Heart right ventricle (tissue), 16 donors: ENCODE results near the gene NXPH1. TPM values are rescaled to one million over a fixed set of nuclear protein-coding genes. Genes with fewer than 3 reads are reported as not detected.

Experiments
- ATAC-seq, 8 donors: fragments of 200-7000 bp; cut with Tn5 transposase; one replicate each; pipeline ENCODE4 v1.9.1; 2020; ENCODE audit warnings: mild to moderate bottlenecking in 8 of 8, moderate library complexity in 8 of 8, moderate number of reproducible peaks in 1 of 8
- DNase-seq, 2 donors: peaks; one replicate each; pipeline ENCODE4 v3.0.0-alpha.2; 2020
- H3K27ac ChIP-seq, 10 donors: fragments of 200-600 bp; sonication (generic) in 2 of 10; one replicate each; pipeline versions ENCODE4 v1.5.0 to v1.8.0; 2020 to 2022; ENCODE audit warnings: mild to moderate bottlenecking in 3 of 10
- H3K27me3 ChIP-seq, 7 donors: fragments of 200-600 bp; one replicate each; pipeline ENCODE4 v1.8.0; 2021 to 2022; ENCODE audit warnings: mild to moderate bottlenecking in 2 of 7
- H3K36me3 ChIP-seq, 9 donors: fragments of 200-600 bp; sonication (generic) in 1 of 9; one replicate each; pipeline versions ENCODE4 v1.5.0 to v1.8.0; 2020 to 2022; ENCODE audit warnings: mild to moderate bottlenecking in 2 of 9
- H3K4me1 ChIP-seq, 9 donors: fragments of 200-600 bp; sonication (generic) in 1 of 9; one replicate each; pipeline versions ENCODE4 v1.5.0 to v1.8.0; 2020 to 2022; ENCODE audit warnings: mild to moderate bottlenecking in 4 of 9
- H3K4me3 ChIP-seq, 10 donors: fragments of 200-600 bp; sonication (generic) in 2 of 10; one replicate each; pipeline versions ENCODE4 v1.5.0 to v1.8.0; 2020 to 2022; ENCODE audit warnings: mild to moderate bottlenecking in 7 of 10, moderate library complexity in 2 of 10
- H3K9me3 ChIP-seq, 11 donors: fragments of 200-600 bp in 10 of 11; sonication (generic) in 2 of 11; one replicate each; pipeline versions ENCODE4 v1.5.0 to v1.8.0; 2013 to 2022; ENCODE audit warnings: mild to moderate bottlenecking in 2 of 11, control low read depth in 1 of 11, moderate library complexity in 1 of 11
- CTCF ChIP-seq, 9 donors: fragments of 200-600 bp; sonication (generic) in 2 of 9; IDR thresholded peaks; one replicate each; pipeline versions ENCODE4 v1.5.0 to v1.8.0; 2021 to 2022; ENCODE audit warnings: antibody characterized with exemption in 9 of 9, mild to moderate bottlenecking in 5 of 9, moderate library complexity in 1 of 9
- WGBS, 2 donors: extraction: QIAGEN DNeasy Blood & Tissue Kit; methylation state at CpG; one replicate each; pipeline ENCODE4 v1.1.7; 2013; ENCODE audit warnings: inconsistent platforms in 1 of 2; 5-methylcytosine and 5-hydroxymethylcytosine counted together
- intact Hi-C, 10 donors: fragments of 100-400 bp; cut with DNase I; formaldehyde crosslinking; loops; one replicate each; pipeline versions ENCODE4 v1.11.1 to v1.14.2; 2022
- polyA plus RNA-seq, 2 donors: library from polyadenylated mRNA; stranded (reverse); fragments of 200-250 nt; gene quantifications; one replicate each; pipeline ENCODE4 v1.2.3, GENCODE V29; 2013
- total RNA-seq, 10 donors: library from RNA; stranded (reverse); fragmentation: NEBNext Ultra II Directional in 3 of 10; extraction: Animal tissue kit (Norgen Biotek cat#: 25700) in 3 of 10; gene quantifications; one replicate each; pipeline versions ENCODE4 v1.2.1 to v1.2.4, GENCODE V29; 2021 to 2023
- donor health status: Arrhythmogenic right ventricular cardiomyopathy.
- donor health status: ischemic (EF 13 %, LVEDD 7.1; RV severe dilation, severe dysfunction).
- donor health status: healthy with polysubstance abuse.
- donor health status: DM: no; HTN: yes; CAD: no.
- donor health status: DM: no; HTN: no; CAD: no.
- donor health status: ischemic (EF 25% LVEDD 6.9; RV normal size, moderate dysfunction).
- donor health status: ischemic (EF 25% LVEDD 5.7; RV mildly dilated, moderate dysfunction).
- donor health status: healthy.
- donor health status: DM: yes; HTN: yes; CAD: no.
- donor health status: Ischemic cardiomyopathy.
- donor health status: ischemic (EF 35%, LVEDD 5.7; RV mildly dilated, moderate dysfunction).
- donor health status: nonischemic (EF 11% LVEDD 7.7; RV severe dilation, severe dysfunction).
- donor health status: DM: yes; HTN: yes; CAD: no.
- donor health status: PGD.
- donor health status: ischemic (EF 29% LVEDD 5.4; RV normal size, mild dysfunction).
- donor health status: nonischemic (EF 23%, LVEDD 6.1; RV moderate dilation, normal function).

The NXPH1 gene
- total and polyA plus RNA-seq, 12 donors = not detected

DNA sequence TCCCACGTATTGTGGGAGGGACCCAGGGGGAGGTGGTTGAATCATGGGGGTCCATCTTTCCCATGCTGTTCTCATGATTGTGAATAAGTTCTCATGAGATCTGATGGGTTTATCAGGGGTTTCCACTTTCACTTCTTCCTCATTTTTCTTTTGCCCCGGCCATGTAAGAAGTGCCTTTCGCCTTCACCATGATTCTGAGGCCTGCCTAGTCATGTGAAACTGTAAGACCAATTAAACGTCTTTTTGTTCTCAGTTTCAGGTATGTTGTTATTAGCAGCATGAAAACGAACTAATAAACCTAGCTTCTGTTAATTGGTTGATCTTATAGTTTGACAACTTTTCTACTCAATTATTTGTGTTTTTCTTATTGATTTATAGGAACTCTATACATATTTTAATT lies 206.3 kb downstream of the NXPH1 start:
- Histone ChIP-seq H3K36me3 (no peaks in the 10 kb centered on the region), H3K27me3 (no peaks in the 10 kb centered on the region), H3K27ac (no peak overlapping the region), H3K4me3 (no peak overlapping the region), H3K4me1 (no peaks in the 10 kb centered on the region), H3K9me3 (peaks cover 0 to 4% (median 0%) of the 10 kb centered on the region in 11 donors)
- no peak for TF ChIP-seq CTCF (IDR thresholded peaks at IDR 0.05)
- 84 to 88% methylated on average over 5 of the region's 5 CpGs for WGBS, 2 donors
- intact Hi-C loops = no loop called here
- ATAC-seq = no peak
- DNase-seq = no peak

DNA sequence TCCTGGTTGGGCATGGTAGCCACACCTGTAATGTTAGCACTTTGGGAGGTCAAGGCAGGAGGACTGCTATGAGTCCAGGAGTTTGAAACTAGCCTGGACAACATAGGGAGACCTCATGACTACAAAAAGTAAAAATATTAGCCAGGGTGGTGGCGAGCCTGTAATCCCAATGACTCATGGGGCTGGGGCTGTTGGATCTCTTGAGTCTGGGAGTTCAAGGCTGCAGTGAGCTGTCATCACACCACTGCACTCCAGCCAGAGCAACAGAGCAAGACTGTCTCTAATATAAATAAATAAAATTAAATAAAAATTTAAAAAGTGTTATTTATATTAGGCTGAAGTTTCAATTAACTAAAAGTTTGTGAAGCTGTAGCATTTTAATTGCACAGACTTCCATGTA lies 207.3 kb downstream of the NXPH1 start:
- ATAC-seq (no peak), DNase-seq (no peak)
- H3K9me3 ChIP-seq = peaks cover 0 to 4% (median 0%) of the 10 kb centered on the region in 11 donors
- H3K4me3 ChIP-seq = no peak overlapping the region
- no peak for TF ChIP-seq CTCF (IDR thresholded peaks at IDR 0.05)
- H3K4me1 ChIP-seq = no peaks in the 10 kb centered on the region
- H3K27me3 ChIP-seq = no peaks in the 10 kb centered on the region
- H3K36me3 ChIP-seq = no peaks in the 10 kb centered on the region
- intact Hi-C loops = no loop called here
- no peak overlapping the region for H3K27ac ChIP-seq
- WGBS, 2 donors = 80% methylated on average over 1 of the region's 1 CpG

DNA sequence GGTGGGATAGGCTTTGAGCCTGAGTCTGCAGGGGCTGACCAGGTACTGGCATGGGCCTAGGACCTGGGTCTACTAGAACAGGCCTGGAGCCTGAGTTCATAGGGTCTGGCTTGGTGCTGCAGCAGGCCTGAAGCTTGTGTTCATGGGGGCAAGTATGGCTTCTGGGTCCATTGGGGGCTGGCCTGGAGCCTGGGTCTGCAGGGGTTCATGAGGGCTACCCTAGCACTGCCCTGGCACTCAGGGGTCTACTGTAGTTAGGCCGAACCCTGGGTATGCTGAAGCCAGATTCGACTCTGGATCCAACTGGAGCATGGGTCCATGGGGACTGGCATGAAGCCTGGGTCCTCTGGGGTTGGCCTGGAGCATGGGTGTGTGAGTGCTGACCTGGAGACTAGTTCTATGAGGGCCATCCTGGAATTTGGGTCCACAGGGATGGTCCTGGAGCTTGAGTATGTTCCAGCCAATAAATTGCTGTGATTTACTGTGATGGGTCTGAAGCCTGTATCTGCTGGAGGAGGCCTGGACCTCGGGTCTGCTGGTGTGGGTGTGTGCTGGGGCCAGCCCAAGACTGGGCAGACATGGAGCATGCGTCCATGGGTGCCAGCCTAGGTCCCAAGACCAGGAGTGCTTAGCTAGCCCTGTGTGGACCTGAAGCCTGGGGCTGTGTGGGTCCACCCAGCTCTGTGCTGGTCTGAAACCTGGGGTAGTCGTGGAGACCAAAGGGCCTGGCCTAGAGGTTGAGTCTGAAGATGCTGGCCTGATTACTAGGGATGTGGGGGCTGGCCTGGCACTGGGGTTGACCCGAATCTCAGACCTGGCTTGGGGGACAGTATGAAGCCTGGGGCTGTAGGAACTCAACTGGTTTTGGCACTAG lies 235.5 kb downstream of the NXPH1 start:
- H3K4me3 ChIP-seq = no peak overlapping the region
- intact Hi-C loops = no loop called here
- no peaks in the 10 kb centered on the region for H3K4me1 ChIP-seq
- no peak for DNase-seq
- 69 to 76% methylated on average over 6 of the region's 6 CpGs for WGBS, 2 donors
- H3K9me3 ChIP-seq = peaks cover 0 to 38% (median 2%) of the 10 kb centered on the region in 11 donors
- no peak for ATAC-seq
- no peak overlapping the region for H3K27ac ChIP-seq
- H3K27me3 ChIP-seq = no peaks in the 10 kb centered on the region
- no peaks in the 10 kb centered on the region for H3K36me3 ChIP-seq
- no peak for TF ChIP-seq CTCF (IDR thresholded peaks at IDR 0.05)

DNA sequence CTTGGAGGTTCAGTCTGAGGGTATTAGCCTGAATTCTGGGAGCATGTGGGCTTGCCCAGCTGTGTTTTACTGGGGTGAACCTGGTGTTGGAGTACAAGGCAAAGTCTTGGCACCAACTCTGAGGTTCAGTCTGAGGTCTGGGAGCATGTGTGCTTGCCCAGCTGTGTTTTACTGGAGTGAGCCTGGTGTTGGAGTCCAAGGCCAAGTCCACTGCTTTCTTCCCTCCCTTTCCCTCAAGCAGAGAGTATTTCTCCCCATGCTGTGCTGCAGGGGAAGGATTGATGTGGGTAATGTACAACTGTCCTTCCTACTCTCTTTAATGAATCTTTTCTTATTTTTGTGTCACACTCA lies 236.1 kb downstream of the NXPH1 start:
- TF ChIP-seq CTCF (IDR thresholded peaks at IDR 0.05) = no peak
- Histone ChIP-seq H3K4me3 (no peak overlapping the region), H3K4me1 (no peaks in the 10 kb centered on the region), H3K36me3 (no peaks in the 10 kb centered on the region), H3K9me3 (peaks cover 0 to 38% (median 2%) of the 10 kb centered on the region in 11 donors), H3K27me3 (no peaks in the 10 kb centered on the region), H3K27ac (no peak overlapping the region)
- DNase-seq (no peak), ATAC-seq (no peak)
- intact Hi-C loops = no loop called here
